Activated naive CD4-positive, alpha-beta T cell (primary cell): ENCODE data around the gene EIF3D.
A peak's percentile ranks its signal among the peaks of the same experiment; 100 is the strongest.

Experiments
- DNase-seq, 4 experiments: peaks; one replicate each; lab custom pipeline; 2025; lab: John Stamatoyannopoulos, UW

The EIF3D gene, protein sequence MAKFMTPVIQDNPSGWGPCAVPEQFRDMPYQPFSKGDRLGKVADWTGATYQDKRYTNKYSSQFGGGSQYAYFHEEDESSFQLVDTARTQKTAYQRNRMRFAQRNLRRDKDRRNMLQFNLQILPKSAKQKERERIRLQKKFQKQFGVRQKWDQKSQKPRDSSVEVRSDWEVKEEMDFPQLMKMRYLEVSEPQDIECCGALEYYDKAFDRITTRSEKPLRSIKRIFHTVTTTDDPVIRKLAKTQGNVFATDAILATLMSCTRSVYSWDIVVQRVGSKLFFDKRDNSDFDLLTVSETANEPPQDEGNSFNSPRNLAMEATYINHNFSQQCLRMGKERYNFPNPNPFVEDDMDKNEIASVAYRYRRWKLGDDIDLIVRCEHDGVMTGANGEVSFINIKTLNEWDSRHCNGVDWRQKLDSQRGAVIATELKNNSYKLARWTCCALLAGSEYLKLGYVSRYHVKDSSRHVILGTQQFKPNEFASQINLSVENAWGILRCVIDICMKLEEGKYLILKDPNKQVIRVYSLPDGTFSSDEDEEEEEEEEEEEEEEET

DNA sequence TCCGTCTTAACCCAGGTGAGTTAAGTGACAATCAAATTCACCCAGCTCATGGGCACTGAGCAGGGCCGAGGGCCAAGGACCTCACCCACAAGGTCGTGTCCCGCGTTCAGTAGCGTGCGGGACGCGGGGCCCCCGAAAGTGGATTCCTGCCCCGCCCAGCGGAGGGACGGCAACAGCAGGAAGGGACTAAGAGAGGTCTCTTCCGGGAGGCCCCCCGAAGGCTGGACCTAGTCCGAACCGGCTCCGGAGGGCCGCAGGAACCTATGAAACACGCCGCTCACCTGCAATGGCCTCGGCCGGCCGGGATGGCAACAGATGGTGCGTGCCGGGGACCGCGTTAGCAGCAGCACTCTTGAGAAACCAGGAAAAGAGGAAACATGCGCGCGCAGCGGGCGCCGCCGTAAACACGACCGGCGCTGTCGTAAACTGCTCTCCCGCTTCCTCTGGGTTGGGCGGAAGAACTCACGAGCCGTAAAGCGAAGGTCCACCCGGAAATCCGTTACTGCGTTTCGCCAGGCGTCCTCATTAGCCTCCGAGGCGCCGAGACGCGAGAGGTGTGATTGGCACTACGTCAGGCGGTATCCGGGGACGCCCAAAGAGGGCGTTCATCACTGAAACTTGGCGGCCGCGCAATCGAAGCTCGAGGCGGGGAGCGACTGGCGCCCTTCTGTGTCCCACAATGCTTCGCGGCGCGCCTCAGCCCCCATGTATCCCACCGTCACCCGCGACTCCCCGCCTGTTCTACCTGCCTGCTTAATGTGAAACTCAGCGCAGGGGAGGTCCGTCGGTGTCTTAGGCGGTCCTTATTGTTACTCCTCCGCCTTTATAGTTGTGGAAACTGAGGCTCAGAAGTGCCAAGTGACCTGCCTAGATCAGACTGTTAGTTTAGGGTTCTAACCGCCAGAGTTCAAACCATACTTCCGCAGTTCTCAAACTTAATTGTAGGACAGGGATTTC is at the start of gene EIF3D:
TSS of gene EIF3D (minus strand) at position 372 of the 957 bp plus-strand sequence. CDS start 3,045 bp downstream, outside the sequence.
- peak; percentile 96 to 100 (median 96) for DNase-seq

DNA sequence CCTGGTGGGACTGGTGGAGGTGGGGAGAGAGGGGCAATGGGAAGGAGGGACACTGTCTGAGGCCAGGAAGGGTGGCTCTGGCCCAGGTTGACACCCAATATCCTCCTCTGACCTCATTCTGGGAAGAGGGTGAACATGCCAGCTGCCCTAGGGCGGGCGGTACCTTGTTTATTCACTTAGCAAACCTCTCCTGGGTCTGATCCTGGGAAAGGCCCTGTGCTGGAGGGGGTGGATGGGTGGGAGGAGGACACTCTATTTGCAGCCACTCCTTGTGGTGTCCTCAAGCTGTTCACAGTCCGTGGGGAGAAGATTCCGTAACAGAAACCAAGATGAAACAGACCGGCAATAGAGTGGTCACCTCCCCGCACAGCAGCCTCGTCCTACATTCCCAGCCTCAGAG is 49.7 kb upstream of the EIF3D start:
- no peak for DNase-seq

GRCh38 chr22:36577019-36577418 is 48.1 kb upstream of the EIF3D start:
- no peak for DNase-seq

- DNase-seq, result no peak
Observed at GRCh38 chr22:36574728-36575127, 45.8 kb upstream of the EIF3D start.

DNA sequence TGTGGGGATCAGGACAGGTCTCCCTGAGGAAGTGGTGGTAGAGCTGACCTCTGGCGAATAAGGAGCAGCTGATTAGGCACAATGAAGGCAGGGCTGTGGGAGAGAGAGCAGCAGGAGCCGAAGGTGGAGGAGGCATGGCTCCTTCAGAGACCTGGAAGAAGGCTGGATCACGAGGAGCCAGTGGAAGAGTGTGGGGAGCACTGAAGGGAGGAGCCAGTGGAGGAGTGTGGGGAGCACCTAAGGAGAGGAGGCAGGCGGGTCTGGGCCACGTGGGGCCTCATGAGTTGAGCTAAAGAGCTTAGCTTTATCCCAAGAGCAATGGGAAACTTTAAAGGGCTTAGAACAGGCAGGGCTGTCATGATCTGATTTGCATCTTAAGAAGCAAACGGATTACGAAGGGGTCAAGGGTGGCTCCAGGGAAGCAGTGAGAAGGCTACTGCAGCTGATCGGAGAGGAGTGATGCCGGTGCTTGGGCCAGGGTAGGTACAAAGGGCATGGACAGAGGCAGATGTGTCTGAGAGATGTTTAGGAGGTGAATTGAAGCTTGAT is 44.9 kb upstream of the EIF3D start:
- DNase-seq, result no peak

DNA sequence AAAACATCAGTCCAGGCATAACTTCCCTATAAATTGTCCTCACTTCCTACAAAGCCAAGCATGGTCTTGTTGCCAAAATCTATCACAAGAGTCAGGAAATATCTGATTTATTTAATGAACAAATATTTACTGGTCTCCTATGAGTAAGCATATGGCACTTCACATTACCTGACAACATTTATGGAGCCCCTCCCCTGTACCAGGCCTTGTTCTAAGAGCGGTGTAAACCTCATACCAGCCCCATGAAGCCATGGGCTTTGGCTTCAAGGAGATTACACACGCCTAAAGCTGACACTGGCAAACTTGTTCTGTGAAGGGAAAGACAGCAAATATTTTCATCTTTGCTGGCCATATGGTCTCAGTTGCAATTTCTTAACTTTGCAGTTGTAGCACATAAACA is 43.0 kb upstream of the EIF3D start:
- no peak for DNase-seq

GRCh38 chr22:36569999-36570398 is 41.0 kb upstream of the EIF3D start:
- no peak for DNase-seq

DNA sequence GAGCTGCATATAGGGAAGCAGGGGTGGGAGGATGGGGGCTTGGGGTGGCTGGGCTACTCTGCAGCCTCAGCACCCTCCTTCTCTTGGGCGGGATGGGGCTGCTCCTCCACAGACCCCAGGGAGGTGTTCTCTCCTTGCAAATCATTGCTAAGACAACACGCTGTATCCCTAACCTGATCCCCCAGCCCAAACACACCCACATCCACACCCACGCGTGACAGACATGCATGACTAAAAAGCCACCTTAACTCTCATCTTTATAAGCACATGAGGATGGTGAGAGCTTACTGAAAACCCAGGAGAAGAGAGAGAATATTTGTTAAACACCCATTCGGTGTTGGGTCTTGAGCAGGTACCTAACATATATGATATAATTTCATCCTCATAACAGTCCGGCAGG is 39.9 kb upstream of the EIF3D start:
- no peak for DNase-seq

DNA sequence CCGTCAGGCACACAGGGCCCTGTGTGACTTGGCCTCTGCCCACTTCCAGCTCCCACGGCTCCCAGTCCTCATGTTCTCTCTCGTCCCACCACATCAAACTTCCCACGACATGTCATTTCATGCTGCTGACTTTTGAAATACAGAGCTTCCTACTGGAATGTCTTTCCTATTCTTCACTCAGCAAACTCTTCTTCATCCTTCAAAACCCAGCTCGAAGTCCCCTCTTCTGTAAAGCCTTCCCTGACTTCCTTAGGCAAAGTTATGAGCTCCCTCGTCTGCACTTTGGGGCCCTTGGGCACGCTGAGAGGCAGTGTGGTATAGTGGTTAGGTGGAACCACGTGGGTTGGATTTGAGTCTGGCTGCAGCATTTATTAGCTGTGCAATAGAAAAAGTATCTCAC is 37.8 kb upstream of the EIF3D start:
- DNase-seq, result no peak

DNA sequence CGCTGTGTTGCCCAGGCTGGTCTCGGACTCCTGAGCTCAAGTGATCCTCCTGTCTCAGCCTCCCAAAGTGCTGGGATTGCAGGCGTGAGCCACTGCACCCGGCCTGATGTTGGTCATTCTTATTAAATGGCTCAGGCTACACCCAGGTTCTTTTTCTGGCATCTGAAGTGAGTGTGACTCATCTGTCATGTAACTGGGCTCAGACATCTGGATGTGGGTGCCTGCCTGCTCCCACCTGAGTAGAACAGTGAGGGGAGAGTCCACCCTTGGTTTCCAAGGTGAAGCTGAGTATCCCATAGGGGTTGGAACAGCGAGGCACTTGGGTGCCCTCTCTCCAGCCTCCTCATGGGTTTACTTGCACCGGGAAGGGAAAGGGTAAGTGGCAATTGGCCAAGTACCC is 36.7 kb upstream of the EIF3D start:
- no peak for DNase-seq

- no peak for DNase-seq
Observed at GRCh38 chr22:36565159-36565507, 36.2 kb upstream of the EIF3D start.

DNA sequence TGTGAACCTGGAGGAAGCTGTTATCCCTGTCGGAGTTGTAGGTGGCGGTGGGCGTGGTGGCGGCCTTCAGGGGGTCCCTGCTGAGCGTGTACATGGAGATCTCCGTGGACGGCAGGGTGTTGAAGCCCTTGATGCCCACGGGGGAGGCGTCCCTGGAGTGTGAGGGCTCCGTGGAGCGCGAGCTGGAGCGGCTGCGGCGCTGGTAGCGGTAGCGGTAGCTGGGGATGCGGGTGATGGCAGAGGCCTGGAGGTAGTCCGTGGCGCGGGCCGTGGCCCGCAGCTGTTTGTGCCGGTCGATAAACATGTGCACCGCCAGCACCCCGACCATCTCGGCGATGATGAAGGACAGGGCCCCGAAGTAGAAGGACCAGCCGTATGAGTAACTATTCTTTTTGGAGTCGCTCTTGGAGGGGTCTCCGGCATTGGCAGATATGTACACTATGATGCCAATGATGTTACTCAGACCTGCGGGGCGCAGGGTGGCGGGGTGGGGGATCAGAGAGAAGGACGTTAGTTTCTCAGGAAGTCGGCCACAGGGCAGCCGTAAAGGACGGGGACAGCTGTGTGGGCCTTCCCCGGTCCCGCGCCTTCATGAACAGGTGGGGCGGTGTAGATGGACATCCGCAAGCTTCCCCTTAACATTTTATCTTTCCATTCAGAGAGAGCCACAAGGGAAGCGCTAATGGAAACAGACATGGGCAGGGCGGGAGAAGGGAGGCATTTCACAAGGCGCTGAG is 35.6 kb upstream of the EIF3D start:
- DNase-seq, result no peak

DNA sequence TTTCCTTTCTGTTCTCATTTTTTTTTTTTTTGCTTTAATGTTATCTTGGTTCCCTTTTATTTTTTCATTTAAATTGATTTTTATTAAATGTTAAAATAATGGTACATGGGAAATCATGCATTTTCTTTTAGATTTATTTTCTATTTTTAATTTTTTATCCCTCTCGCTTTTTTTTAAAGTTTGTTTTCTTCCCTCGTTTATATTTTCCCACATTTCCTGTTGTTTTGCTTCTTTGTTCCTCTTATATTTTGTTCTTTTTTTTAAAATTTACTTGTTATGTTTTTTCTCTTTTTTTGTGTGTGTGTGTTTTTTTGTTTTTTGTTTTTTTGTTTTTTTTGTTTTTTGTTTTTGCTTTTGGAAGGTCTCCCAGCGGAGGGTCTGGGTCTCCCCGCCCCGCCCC is 34.9 kb upstream of the EIF3D start:
- no peak for DNase-seq

GRCh38 chr22:36563444-36563843 is 34.5 kb upstream of the EIF3D start:
- no peak for DNase-seq

- no peak for DNase-seq
Observed at GRCh38 chr22:36563001-36563400, 34.0 kb upstream of the EIF3D start.

GRCh38 chr22:36562261-36562835 is 33.4 kb upstream of the EIF3D start:
- DNase-seq, result no peak

GRCh38 chr22:36561291-36561811 is 32.4 kb upstream of the EIF3D start:
- DNase-seq, result no peak

DNA sequence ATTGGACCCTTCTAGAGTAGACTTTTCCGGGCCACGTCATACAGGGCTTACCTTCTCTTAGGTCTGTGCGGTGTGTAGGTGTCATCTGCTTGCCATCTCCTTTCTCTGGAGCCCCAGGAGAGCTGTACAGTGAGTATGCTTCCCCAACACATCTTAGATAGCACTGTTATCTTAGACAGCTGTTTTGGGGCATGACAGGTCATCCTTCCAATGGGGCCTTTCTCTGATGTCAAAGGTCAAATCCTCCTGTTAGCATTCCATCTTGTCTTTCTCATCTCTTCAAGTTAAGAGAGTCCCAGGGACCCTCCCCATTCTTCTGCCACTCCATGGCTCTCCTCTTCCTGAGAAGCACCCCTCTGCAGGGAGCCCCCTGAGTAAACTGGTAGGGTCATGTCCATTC is 31.0 kb upstream of the EIF3D start:
- no peak for DNase-seq

DNA sequence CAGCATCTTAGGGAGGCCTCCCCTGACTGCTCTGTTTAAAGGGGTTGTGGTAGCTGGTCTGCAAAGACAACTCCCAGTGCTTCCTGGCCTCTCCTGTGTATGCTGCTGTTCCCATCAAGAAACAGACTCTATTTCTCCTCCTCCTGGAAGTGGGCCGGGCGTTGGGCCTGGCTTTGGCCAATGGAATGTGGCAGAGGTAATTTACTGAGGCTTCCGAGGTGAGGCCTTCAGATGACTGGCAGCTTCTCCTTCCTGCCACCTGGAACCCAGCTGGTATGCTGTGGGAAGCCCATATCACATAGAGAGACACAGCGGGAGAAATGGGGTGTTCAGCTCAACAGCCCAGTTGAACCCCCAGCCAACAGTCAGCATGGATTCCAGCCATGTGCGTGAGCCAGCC is 25.1 kb upstream of the EIF3D start:
- no peak for DNase-seq

- no peak for DNase-seq
Observed at GRCh38 chr22:36552289-36552688, 23.3 kb upstream of the EIF3D start.
